K562 (cell line): Measurements from ENCODE around the gene SLC37A4. TPM values are rescaled to one million over a fixed set of nuclear protein-coding genes. Genes with fewer than 3 reads are reported as not detected.
A peak's percentile ranks its signal among the peaks of the same experiment; 100 is the strongest.

Experiments used
- E2F6 ChIP-seq, 2 experiments: IDR thresholded peaks; 2 replicates each; pipeline ENCODE4 v1.6.1; 2011; ENCODE audit warnings: borderline replicate concordance in 1 of 2, control low read depth in 1 of 2, low read depth in 1 of 2, low read length in 1 of 2, mild to moderate bottlenecking in 1 of 2, mixed read lengths in 1 of 2, moderate library complexity in 1 of 2; ENCODE audit not compliant: insufficient read depth in 1 of 2, insufficient read length in 1 of 2, poor library complexity in 1 of 2, severe bottlenecking in 1 of 2; ENCODE audit errors: extremely low read depth in 1 of 2
- KLF1 ChIP-seq: fragments of 450-650 bp; IDR thresholded peaks from 2 replicates; pipeline ENCODE4 v1.6.1; 2016; ENCODE audit warnings: missing genetic modification characterization, missing compliant biosample characterization
- SFPQ ChIP-seq: fragments of 200-400 bp; formaldehyde crosslinking; IDR thresholded peaks from 2 replicates; pipeline ENCODE4 v1.6.1; 2017; ENCODE audit warnings: mild to moderate bottlenecking, low read depth, low read length, moderate library complexity
- SIX5 ChIP-seq, 2 experiments: IDR thresholded peaks; 2 replicates each; pipeline ENCODE4 v1.6.1; 2011; ENCODE audit warnings: low read length in 2 of 2, borderline replicate concordance in 1 of 2, low read depth in 1 of 2, mild to moderate bottlenecking in 1 of 2, moderate library complexity in 1 of 2; ENCODE audit not compliant: insufficient read depth in 1 of 2
- SNRNP70 ChIP-seq: fragments of 200-400 bp; formaldehyde crosslinking; optimal IDR thresholded peaks from 2 replicates; pipeline ENCODE3; 2017; ENCODE audit warnings: low read depth, low read length
- XRCC3 ChIP-seq: fragments of 450-650 bp; IDR thresholded peaks from 2 replicates; pipeline ENCODE4 v1.6.1; 2017; ENCODE audit warnings: mild to moderate bottlenecking, moderate library complexity
- ZNF133 ChIP-seq: fragments of 250-450 bp; sonication (Bioruptor Pico); IDR thresholded peaks from 2 replicates; pipeline ENCODE4 v1.4.0; 2020; ENCODE audit warnings: mild to moderate bottlenecking
- ZNF263 ChIP-seq: sonication (generic); formaldehyde crosslinking; IDR thresholded peaks from 2 replicates; pipeline ENCODE4 v1.8.0; 2022; ENCODE audit warnings: mild to moderate bottlenecking, missing genetic modification reagents, borderline replicate concordance
- ZNF274 ChIP-seq: IDR thresholded peaks from 2 replicates; pipeline ENCODE4 v1.6.1; 2011; ENCODE audit warnings: low read depth, mild to moderate bottlenecking, low read length, moderate library complexity, borderline replicate concordance
- ZNF644 ChIP-seq: fragments of 200-800 bp; sonication (Bioruptor generic); IDR thresholded peaks from 2 replicates; pipeline ENCODE4 v1.6.1; 2016; ENCODE audit warnings: low read depth, missing genetic modification characterization, missing compliant biosample characterization
- polyA plus RNA-seq, 8 experiments: library from polyadenylated mRNA; depleted of rRNA in 4 of 8; stranded (reverse) in 5 of 8; unstranded in 3 of 8; fragments of >200 nt; fragmentation: Nextera tagmentation in 2 of 8; fragmentation: Illumina TruSeq in 1 of 8; extraction: Ambion mirVana in 2 of 8; extraction: Trizol in 1 of 8; gene quantifications; 2 replicates each; pipeline versions ENCODE4 v1.2.1 to v1.2.3, GENCODE V29; 2011 to 2014; ENCODE audit warnings: inconsistent platforms in 1 of 8, missing spikeins in 1 of 8
- total RNA-seq, 7 experiments: library from RNA; depleted of rRNA in 6 of 7; stranded (reverse); fragments of >200 nt in 6 of 7; fragmentation: Illumina TruSeq in 2 of 7; extraction: Trizol in 2 of 7; gene quantifications; 2 replicates each; pipeline versions ENCODE4 v1.2.1 to v1.2.3, GENCODE V29; 2011 to 2021; ENCODE audit warnings: low replicate concordance in 1 of 7
- TF ChIP-seq, protein P1 (sequence below): sonication (generic); formaldehyde crosslinking; IDR thresholded peaks from 2 replicates; pipeline ENCODE4 v1.8.0; 2022; ENCODE audit warnings: mild to moderate bottlenecking, low read depth, missing genetic modification reagents
- TF ChIP-seq, protein P2 (sequence below): fragments of 250-450 bp; sonication (Bioruptor Pico); IDR thresholded peaks from 2 replicates; pipeline ENCODE4 v1.4.0; 2020
- TF ChIP-seq, protein P3 (sequence below): fragments of 150-350 bp; IDR thresholded peaks from 2 replicates; pipeline ENCODE4 v1.6.1; 2014; ENCODE audit warnings: low read depth, mild to moderate bottlenecking, low read length, borderline replicate concordance
- TF ChIP-seq, protein P4 (sequence below), 2 experiments: fragments of 450-650 bp; conservative IDR thresholded peaks; 2 replicates each; pipeline ENCODE4 v1.6.1; 2017; ENCODE audit warnings: mild to moderate bottlenecking in 2 of 2, moderate library complexity in 2 of 2

The SLC37A4 gene
- total and polyA plus RNA-seq, 9 of the 15 experiments (the other 6 are each of a cell fraction or from before 2014, with no cell fraction given): 24.7 to 73.9 (median 40.7) TPM

GRCh38 chr11:119057000-119057769, 26.5 kb upstream of the SLC37A4 start, which contains the start of gene HYOU1 (continued):
- TF ChIP-seq SFPQ (no peak), ZNF133 (CRISPR knock-in tag) (no peak), XRCC3 (no peak), SNRNP70 (no peak), ZNF274 (no peak), SIX5 (IDR thresholded peaks at IDR 0.05; ENCODE audit: borderline replicate concordance in 1 of 2, insufficient read depth in 1 of 2, low read depth in 1 of 2, low read length in 2 of 2) (no peak), E2F6 (IDR thresholded peaks at IDR 0.05; ENCODE audit: borderline replicate concordance in 1 of 2, extremely low read depth in 1 of 2, insufficient read depth in 1 of 2, insufficient read length in 1 of 2, low read depth in 1 of 2, low read length in 1 of 2, poor library complexity in 1 of 2, severe bottlenecking in 1 of 2) (peak in 1 of 2 experiments; percentile 58), ZNF644 (tag) (no peak), KLF1 (tag) (no peak), ZNF263 (CRISPR knock-in tag) (0 out of 2 replicates have a peak, but pooled peaks have one; percentile 3)
- TF ChIP-seq, protein P1, sequence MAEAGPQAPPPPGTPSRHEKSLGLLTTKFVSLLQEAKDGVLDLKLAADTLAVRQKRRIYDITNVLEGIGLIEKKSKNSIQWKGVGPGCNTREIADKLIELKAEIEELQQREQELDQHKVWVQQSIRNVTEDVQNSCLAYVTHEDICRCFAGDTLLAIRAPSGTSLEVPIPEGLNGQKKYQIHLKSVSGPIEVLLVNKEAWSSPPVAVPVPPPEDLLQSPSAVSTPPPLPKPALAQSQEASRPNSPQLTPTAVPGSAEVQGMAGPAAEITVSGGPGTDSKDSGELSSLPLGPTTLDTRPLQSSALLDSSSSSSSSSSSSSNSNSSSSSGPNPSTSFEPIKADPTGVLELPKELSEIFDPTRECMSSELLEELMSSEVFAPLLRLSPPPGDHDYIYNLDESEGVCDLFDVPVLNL (CRISPR knock-in tag): no peak
- TF ChIP-seq, protein P2, sequence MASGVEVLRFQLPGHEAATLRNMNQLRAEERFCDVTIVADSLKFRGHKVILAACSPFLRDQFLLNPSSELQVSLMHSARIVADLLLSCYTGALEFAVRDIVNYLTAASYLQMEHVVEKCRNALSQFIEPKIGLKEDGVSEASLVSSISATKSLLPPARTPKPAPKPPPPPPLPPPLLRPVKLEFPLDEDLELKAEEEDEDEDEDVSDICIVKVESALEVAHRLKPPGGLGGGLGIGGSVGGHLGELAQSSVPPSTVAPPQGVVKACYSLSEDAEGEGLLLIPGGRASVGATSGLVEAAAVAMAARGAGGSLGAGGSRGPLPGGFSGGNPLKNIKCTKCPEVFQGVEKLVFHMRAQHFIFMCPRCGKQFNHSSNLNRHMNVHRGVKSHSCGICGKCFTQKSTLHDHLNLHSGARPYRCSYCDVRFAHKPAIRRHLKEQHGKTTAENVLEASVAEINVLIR (CRISPR knock-in tag): peak; percentile 66
- TF ChIP-seq, protein P3, sequence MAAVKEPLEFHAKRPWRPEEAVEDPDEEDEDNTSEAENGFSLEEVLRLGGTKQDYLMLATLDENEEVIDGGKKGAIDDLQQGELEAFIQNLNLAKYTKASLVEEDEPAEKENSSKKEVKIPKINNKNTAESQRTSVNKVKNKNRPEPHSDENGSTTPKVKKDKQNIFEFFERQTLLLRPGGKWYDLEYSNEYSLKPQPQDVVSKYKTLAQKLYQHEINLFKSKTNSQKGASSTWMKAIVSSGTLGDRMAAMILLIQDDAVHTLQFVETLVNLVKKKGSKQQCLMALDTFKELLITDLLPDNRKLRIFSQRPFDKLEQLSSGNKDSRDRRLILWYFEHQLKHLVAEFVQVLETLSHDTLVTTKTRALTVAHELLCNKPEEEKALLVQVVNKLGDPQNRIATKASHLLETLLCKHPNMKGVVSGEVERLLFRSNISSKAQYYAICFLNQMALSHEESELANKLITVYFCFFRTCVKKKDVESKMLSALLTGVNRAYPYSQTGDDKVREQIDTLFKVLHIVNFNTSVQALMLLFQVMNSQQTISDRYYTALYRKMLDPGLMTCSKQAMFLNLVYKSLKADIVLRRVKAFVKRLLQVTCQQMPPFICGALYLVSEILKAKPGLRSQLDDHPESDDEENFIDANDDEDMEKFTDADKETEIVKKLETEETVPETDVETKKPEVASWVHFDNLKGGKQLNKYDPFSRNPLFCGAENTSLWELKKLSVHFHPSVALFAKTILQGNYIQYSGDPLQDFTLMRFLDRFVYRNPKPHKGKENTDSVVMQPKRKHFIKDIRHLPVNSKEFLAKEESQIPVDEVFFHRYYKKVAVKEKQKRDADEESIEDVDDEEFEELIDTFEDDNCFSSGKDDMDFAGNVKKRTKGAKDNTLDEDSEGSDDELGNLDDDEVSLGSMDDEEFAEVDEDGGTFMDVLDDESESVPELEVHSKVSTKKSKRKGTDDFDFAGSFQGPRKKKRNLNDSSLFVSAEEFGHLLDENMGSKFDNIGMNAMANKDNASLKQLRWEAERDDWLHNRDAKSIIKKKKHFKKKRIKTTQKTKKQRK: no peak
- TF ChIP-seq, protein P4, sequence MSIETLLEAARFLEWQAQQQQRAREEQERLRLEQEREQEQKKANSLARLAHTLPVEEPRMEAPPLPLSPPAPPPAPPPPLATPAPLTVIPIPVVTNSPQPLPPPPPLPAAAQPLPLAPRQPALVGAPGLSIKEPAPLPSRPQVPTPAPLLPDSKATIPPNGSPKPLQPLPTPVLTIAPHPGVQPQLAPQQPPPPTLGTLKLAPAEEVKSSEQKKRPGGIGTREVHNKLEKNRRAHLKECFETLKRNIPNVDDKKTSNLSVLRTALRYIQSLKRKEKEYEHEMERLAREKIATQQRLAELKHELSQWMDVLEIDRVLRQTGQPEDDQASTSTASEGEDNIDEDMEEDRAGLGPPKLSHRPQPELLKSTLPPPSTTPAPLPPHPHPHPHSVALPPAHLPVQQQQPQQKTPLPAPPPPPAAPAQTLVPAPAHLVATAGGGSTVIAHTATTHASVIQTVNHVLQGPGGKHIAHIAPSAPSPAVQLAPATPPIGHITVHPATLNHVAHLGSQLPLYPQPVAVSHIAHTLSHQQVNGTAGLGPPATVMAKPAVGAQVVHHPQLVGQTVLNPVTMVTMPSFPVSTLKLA (conservative IDR thresholded peaks at IDR 0.05): peak; percentile 73 to 86
